HG02759 (cell line): ENCODE measurements around the gene CDC42EP4.

Source experiments
- ATAC-seq: cut with Tn5 transposase; IDR thresholded peaks from one replicate; pipeline ENCODE4 v1.9.1; 2021; ENCODE audit warnings: mild to moderate bottlenecking, moderate library complexity; ENCODE audit not compliant: unreplicated experiment

CDC42EP4 gene

GRCh38 chr17:73304438-73304837, 7.4 kb downstream of the CDC42EP4 start:
- ATAC-seq: no peak

GRCh38 chr17:73302189-73302588, 9.6 kb downstream of the CDC42EP4 start:
- no peak for ATAC-seq

DNA sequence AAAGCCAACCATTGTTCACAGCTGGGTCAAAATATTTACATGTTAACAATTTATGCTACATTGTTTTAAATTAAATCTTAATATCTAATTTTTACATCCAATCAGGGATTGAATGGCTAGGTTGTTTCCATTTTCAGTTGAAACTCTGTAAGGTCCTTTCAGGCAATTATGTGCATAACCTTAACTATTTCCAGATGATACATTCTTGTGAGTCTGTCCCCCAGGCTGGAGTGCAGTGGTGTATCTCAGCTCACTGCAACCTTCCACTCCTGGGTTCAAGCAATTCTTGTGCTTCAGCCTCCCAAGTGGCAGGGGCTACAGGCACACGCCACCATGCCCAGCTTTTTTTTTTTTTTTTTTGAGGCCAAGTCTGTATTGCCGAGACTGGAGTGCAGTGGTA, 10.4 kb downstream of the CDC42EP4 start:
- no peak for ATAC-seq

GRCh38 chr17:73300392-73300791, 11.4 kb downstream of the CDC42EP4 start:
- ATAC-seq: no peak

GRCh38 chr17:73297934-73298861, 13.6 kb downstream of the CDC42EP4 start:
- peak; percentile 84 for ATAC-seq

DNA sequence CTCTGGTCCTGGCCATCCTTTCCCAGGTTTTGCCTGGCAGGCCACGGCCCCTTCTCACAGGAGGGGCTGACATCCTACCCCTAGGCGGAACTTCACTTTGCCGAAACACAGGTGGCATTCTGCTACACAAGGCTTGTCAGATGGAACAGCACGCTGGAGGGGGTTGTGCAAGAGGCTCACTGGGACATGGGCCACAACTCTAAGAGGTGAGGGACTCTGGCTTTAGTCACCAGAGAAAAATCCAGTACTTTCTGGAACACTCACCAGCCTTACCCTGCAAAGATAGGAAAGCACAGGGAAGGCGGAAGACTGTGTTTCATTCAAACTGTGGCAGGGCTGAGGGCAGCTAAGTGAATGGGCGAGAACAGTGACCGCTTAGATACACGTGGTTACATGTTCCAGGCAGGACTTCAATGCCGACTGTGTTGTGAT, 18.3 kb downstream of the CDC42EP4 start:
- no peak for ATAC-seq

DNA sequence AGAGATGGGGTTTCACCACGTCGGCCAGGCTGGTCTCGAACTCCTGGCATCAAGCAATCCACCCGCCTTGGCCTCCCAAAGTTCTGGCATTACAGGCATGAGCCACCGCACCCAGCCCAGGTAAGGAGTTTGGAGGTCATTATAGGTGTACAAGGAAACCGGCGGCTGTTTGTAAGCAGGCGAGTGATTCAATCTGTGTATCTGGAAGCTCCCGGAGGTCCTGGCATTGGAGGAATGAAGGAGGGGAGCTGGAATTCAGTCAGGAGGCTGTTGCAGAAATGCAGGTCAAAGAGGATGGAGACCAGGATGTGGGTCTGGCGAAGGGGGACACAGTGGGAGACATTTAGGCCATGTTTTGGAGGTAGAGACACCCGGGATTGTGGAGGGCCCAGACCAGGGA, 18.8 kb downstream of the CDC42EP4 start:
- ATAC-seq: no peak

GRCh38 chr17:73292031-73292531, 19.7 kb downstream of the CDC42EP4 start:
- ATAC-seq: no peak

- peak; percentile 91 for ATAC-seq
Measured at GRCh38 chr17:73291260-73291801, 20.5 kb downstream of the CDC42EP4 start.

GRCh38 chr17:73290399-73291259, 21.2 kb downstream of the CDC42EP4 start:
- peak; percentile 46 for ATAC-seq

DNA sequence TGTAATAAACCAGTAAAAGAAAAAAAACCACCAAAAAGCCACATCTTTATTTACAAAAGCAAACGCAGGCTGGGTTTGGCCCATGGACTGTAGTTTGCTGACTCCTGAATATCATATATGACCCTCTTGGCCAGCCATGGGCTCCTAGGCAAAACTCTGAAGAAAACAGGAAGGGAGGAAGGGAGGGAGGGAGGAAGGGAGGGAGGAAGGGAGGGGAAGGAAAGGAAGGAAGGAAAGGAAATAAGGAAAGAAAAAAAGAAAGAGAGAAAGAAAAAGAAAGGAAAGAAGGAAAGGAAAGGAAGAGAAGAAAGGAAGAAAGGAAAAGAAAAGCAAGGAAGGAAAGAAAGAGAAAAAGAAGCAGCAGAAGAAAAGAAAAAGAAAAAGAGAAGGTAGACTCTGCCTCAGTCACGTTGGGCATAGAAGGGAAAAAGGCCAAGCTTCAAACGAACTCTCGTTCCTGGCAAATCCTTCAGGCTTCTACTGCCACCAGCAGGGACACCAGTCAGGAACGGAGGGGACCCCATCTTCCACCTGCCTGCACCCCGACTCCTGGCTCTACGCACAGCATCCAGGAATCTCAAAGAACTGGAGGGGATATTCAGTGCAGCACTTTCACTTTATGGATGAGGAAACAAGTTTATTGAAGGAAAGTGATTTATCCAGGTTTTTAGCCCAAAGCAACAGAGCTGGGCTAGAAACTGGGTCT, 22.1 kb downstream of the CDC42EP4 start:
- ATAC-seq: no peak

- no peak for ATAC-seq
Measured at GRCh38 chr17:73288534-73289302, 23.1 kb downstream of the CDC42EP4 start.

DNA sequence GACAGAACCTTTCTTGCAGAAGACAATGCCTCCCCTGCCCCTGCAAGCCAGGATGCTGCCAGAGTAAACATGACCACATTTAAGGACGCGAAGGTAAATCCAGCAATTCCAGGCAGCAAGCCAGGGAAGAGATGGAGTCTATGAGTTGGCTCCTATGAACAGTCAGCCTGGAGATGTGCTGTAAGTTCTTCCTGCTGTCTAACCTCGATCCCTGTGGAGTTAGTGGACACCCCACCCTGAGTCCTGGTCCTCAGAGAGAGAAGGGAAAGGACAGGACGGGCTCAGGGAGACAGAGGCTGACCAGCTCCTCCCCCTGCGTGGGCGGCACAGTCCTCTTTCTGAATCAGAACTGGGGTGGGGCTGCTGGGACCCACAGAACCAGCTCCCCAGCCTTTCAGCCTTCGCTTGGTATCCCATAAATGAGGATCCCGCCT, 24.9 kb downstream of the CDC42EP4 start:
- no peak for ATAC-seq

DNA sequence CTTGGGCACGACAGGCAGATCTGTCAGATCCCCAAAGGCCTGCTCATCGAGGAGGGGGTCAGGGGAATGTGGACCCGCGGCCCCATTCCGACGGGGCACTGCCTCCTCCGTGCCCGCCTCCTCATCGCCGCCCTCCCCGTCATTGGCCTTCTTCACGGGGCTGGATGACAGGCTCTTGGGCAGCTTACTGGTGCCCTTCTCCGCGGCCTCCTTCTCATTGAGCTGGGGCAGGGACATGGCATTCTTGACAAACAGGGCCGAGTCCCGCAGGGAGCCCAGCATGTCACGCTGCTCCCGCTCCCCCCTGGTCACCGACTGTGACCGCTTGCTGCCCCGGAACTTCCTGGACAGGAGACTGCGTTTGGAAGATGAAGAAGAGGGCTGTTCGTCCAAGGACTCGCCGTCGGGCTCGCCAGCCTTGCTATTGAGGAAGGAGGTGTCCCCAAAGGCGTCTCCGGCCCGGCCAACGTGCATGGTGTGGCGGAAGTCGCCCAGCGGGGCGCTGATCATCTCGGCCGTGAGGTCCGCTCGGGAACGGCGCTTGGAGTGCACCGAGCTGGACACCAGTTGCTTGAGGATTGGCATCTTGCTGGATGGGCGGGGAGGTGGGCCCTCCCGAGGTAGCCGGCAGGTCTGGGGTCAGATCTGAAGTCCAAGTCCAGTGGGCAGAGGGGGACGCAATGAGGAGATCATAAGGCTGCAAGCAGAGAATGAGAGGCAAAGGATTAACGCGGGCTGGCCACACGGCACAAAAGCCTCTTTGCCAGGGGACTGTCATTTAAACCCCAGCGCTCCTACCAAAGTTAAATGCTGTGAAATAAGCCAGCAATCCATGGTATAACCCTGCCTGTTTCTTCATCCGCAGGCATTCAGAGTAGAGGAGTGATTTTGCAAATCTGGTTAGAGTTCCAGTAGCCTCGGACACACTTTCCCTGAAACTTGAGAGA, 25.6 kb downstream of the CDC42EP4 start:
- ATAC-seq: no peak

- no peak for ATAC-seq
Measured at GRCh38 chr17:73285603-73285908, 26.2 kb downstream of the CDC42EP4 start.

- ATAC-seq: no peak
Measured at GRCh38 chr17:73284906-73285602, 26.7 kb downstream of the CDC42EP4 start.

GRCh38 chr17:73284354-73284753, 27.4 kb downstream of the CDC42EP4 start:
- no peak for ATAC-seq

DNA sequence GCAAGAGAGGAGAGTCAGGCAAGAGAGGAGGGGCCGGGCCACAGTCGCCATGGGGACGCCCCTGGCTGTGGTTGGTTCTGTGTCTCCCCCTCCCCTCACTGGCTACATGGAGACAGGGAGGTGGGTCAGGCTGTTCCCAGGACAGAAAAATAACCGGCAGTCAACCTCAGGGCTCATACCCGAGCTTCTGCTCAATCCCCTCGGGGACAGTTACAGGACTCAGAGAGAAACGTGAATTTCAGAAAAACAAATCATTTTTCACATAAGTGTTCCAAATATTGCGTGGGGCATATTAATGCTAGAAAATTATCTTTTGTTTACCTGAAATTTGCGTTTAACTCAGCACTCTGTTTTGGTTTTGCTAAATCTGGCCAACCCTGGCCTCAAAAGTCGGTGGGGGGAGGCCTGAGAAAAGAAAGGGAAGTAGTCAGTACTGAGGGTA, 27.9 kb downstream of the CDC42EP4 start:
- ATAC-seq: no peak
